CD4-positive, alpha-beta T cell treated with Interleukin-17A for 4 hours (primary cell): Measurements from ENCODE around the gene ACTN3.
"Not testable (repeated sequence)": the region's sequence is repeated elsewhere in the genome, so short reads cannot be mapped to it uniquely, and the experiment has no call there.

Experiments used
- DNase-seq: peaks from one replicate; pipeline ENCODE4 v3.0.0-alpha.2; 2020; ENCODE audit warnings: mixed read lengths

ACTN3 gene

GRCh38 chr11:66567787-66568123, 21.1 kb downstream of the ACTN3 start:
- no peak for DNase-seq

- peak; percentile 82 for DNase-seq
These were observed 21.6 kb downstream of the ACTN3 start, which contains the start of gene CTSF for GRCh38 chr11:66568124-66568916. CTSF (minus strand) TSS chr11:66568606; CDS start chr11:66568486, 120 bp downstream.

GRCh38 chr11:66569076-66569475, 22.4 kb downstream of the ACTN3 start:
- no peak for DNase-seq

- DNase-seq: no peak
These were observed 23.6 kb downstream of the ACTN3 start for GRCh38 chr11:66570079-66570849.

- no peak for DNase-seq
These were observed 24.1 kb downstream of the ACTN3 start for GRCh38 chr11:66570850-66571180.

GRCh38 chr11:66579017-66579606, 32.4 kb downstream of the ACTN3 start:
- DNase-seq: peak; percentile 87

GRCh38 chr11:66580803-66581202, 34.1 kb downstream of the ACTN3 start:
- no peak for DNase-seq

GRCh38 chr11:66581261-66581660, 34.6 kb downstream of the ACTN3 start:
- DNase-seq: no peak

GRCh38 chr11:66582565-66583147, 36.0 kb downstream of the ACTN3 start:
- DNase-seq: not testable (repeated sequence)

GRCh38 chr11:66585447-66585846, 38.7 kb downstream of the ACTN3 start:
- DNase-seq: not testable (repeated sequence)

GRCh38 chr11:66586136-66586535, 39.4 kb downstream of the ACTN3 start:
- no peak for DNase-seq

- DNase-seq: not testable (repeated sequence)
These were observed 42.6 kb downstream of the ACTN3 start for GRCh38 chr11:66589315-66589714.

- no peak for DNase-seq
These were observed 43.4 kb downstream of the ACTN3 start for GRCh38 chr11:66589996-66590675.

- DNase-seq: no peak
These were observed 44.5 kb downstream of the ACTN3 start for GRCh38 chr11:66591175-66591574.

GRCh38 chr11:66592457-66593302, 46.0 kb downstream of the ACTN3 start, which contains the start of the genes CCDC87 and CCS:
CCDC87 (minus strand) TSS chr11:66593063; CDS start chr11:66593015, 48 bp downstream.
CCS (plus strand) TSS chr11:66593185; CDS start chr11:66593262, 77 bp downstream.
- DNase-seq: peak; percentile 100

GRCh38 chr11:66593303-66593635, 46.6 kb downstream of the ACTN3 start:
- DNase-seq: peak; percentile 21

- DNase-seq: no peak
These were observed 46.9 kb downstream of the ACTN3 start for GRCh38 chr11:66593650-66594049.

GRCh38 chr11:66595245-66595904, 48.7 kb downstream of the ACTN3 start:
- DNase-seq: no peak

- DNase-seq: no peak
These were observed 52.3 kb downstream of the ACTN3 start for GRCh38 chr11:66598993-66599392.

GRCh38 chr11:66600219-66600618, 53.5 kb downstream of the ACTN3 start:
- DNase-seq: no peak

GRCh38 chr11:66600631-66601233, 54.0 kb downstream of the ACTN3 start:
- no peak for DNase-seq
